K562 (cell line): ENCODE results near the gene PCYT1A. TPM values are rescaled to one million over a fixed set of nuclear protein-coding genes. Genes with fewer than 3 reads are reported as not detected.

Source experiments
- CEBPG ChIP-seq, 3 experiments: fragments of 200-800 bp in 1 of 3; sonication (Bioruptor generic) in 1 of 3; sonication (generic) in 1 of 3; formaldehyde crosslinking in 1 of 3; IDR thresholded peaks in 2 of 3; conservative IDR thresholded peaks in 1 of 3; 2 replicates each; pipeline versions ENCODE4 v1.6.1 to v1.8.0; 2016 to 2022; ENCODE audit warnings: missing compliant biosample characterization in 2 of 3, missing genetic modification characterization in 2 of 3, mild to moderate bottlenecking in 1 of 3, missing genetic modification reagents in 1 of 3
- DNMT1 ChIP-seq: fragments of 450-650 bp; IDR thresholded peaks from 2 replicates; pipeline ENCODE4 v1.6.1; 2016; ENCODE audit warnings: antibody characterized with exemption, mild to moderate bottlenecking
- FOXJ2 ChIP-seq: fragments of 200-800 bp; sonication (Bioruptor generic); IDR thresholded peaks from 2 replicates; pipeline ENCODE4 v1.6.1; 2016; ENCODE audit warnings: missing genetic modification characterization, missing compliant biosample characterization
- ZNF57 ChIP-seq: fragments of 450-650 bp; formaldehyde crosslinking; IDR thresholded peaks from 2 replicates; pipeline ENCODE4 v1.4.0; 2020; ENCODE audit warnings: mild to moderate bottlenecking, moderate library complexity
- ZNF584 ChIP-seq: fragments of 200-800 bp; sonication (Bioruptor generic); IDR thresholded peaks from 2 replicates; pipeline ENCODE4 v1.6.1; 2016; ENCODE audit warnings: low read depth, mild to moderate bottlenecking, missing genetic modification characterization, missing compliant biosample characterization
- polyA plus RNA-seq, 8 experiments: library from polyadenylated mRNA; depleted of rRNA in 4 of 8; stranded (reverse) in 5 of 8; unstranded in 3 of 8; fragments of >200 nt; fragmentation: Nextera tagmentation in 2 of 8; fragmentation: Illumina TruSeq in 1 of 8; extraction: Ambion mirVana in 2 of 8; extraction: Trizol in 1 of 8; gene quantifications; 2 replicates each; pipeline versions ENCODE4 v1.2.1 to v1.2.3, GENCODE V29; 2011 to 2014; ENCODE audit warnings: inconsistent platforms in 1 of 8, missing spikeins in 1 of 8
- total RNA-seq, 7 experiments: library from RNA; depleted of rRNA in 6 of 7; stranded (reverse); fragments of >200 nt in 6 of 7; fragmentation: Illumina TruSeq in 2 of 7; extraction: Trizol in 2 of 7; gene quantifications; 2 replicates each; pipeline versions ENCODE4 v1.2.1 to v1.2.3, GENCODE V29; 2011 to 2021; ENCODE audit warnings: low replicate concordance in 1 of 7
- TF ChIP-seq, protein P1 (sequence below): sonication (generic); formaldehyde crosslinking; IDR thresholded peaks from 2 replicates; pipeline ENCODE4 v1.8.1; 2023; ENCODE audit warnings: mild to moderate bottlenecking, missing genetic modification reagents
- TF ChIP-seq, protein P2 (sequence below): fragments of 250-450 bp; sonication (Bioruptor Pico); IDR thresholded peaks from 2 replicates; pipeline ENCODE4 v1.4.0; 2020; ENCODE audit warnings: mild to moderate bottlenecking

PCYT1A gene
- total and polyA plus RNA-seq, 9 of the 15 experiments (the other 6 are each of a cell fraction or from before 2014, with no cell fraction given), result 13.4 to 62.8 (median 49.4) TPM

DNA sequence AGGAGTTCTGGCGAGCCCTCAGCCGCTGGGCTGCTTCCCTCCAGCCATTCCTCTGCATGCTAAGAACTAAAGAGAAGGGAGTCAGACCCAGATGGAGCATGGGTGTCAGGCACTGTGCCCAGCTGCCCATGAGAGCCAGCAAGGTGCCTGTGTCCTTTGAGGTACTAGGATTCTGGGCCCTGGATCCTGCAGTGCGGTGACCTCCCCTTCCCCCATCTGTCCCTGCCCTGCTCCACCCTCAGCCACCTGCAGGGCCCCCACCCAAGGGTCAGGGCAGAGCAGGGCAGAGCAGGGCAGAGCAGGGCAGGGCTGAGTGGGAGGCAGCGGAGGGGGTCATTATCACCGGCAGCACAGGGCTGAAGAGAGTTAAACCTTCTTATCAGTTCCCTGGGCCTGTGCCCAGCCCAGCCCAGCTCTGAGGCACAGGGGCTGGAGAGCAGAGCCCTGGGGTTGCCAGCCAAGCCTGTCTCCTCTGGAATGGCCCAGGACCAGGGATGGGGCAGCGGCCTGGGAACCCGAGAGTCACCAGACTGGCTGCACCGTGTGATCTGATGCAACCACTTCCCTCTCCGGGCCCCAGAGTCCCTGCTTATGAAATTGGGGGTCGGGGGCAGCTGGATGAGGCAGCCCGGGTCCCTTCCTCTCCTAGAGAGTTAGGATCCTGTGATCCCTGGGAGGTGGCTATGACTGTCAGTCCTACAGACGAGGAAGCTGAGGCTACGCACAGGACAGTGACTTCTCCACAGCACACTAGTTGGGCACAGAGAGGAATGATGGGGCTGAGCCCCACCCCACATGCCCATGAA is 93.6 kb downstream of the PCYT1A start (continued):
- TF ChIP-seq, protein P1, sequence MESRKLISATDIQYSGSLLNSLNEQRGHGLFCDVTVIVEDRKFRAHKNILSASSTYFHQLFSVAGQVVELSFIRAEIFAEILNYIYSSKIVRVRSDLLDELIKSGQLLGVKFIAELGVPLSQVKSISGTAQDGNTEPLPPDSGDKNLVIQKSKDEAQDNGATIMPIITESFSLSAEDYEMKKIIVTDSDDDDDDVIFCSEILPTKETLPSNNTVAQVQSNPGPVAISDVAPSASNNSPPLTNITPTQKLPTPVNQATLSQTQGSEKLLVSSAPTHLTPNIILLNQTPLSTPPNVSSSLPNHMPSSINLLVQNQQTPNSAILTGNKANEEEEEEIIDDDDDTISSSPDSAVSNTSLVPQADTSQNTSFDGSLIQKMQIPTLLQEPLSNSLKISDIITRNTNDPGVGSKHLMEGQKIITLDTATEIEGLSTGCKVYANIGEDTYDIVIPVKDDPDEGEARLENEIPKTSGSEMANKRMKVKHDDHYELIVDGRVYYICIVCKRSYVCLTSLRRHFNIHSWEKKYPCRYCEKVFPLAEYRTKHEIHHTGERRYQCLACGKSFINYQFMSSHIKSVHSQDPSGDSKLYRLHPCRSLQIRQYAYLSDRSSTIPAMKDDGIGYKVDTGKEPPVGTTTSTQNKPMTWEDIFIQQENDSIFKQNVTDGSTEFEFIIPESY (CRISPR knock-in tag), result no peak
- TF ChIP-seq, protein P2, sequence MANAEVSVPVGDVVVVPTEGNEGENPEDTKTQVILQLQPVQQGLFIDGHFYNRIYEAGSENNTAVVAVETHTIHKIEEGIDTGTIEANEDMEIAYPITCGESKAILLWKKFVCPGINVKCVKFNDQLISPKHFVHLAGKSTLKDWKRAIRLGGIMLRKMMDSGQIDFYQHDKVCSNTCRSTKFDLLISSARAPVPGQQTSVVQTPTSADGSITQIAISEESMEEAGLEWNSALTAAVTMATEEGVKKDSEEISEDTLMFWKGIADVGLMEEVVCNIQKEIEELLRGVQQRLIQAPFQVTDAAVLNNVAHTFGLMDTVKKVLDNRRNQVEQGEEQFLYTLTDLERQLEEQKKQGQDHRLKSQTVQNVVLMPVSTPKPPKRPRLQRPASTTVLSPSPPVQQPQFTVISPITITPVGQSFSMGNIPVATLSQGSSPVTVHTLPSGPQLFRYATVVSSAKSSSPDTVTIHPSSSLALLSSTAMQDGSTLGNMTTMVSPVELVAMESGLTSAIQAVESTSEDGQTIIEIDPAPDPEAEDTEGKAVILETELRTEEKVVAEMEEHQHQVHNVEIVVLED (CRISPR knock-in tag), result peak; percentile 35; the same call in 1 of the 2 replicates
- TF ChIP-seq CEBPG (CRISPR knock-in tag; IDR thresholded peaks at IDR 0.05) (0 out of 2 replicates have a peak, but pooled peaks have one; percentile 21), CEBPG (tag; conservative IDR thresholded peaks at IDR 0.05 in 1 of 2, IDR thresholded peaks at IDR 0.05 in 1 of 2) (peak in 1 of 2 experiments; percentile 52; a peak in 2 of 4 replicates), ZNF584 (CRISPR knock-in tag) (peak; percentile 77), FOXJ2 (tag) (0 out of 2 replicates have a peak, but pooled peaks have one; percentile 19), ZNF57 (CRISPR knock-in tag) (no peak), DNMT1 (no peak)
